Measurements from ENCODE around the gene CCDC33.

CCDC33 gene

DNA sequence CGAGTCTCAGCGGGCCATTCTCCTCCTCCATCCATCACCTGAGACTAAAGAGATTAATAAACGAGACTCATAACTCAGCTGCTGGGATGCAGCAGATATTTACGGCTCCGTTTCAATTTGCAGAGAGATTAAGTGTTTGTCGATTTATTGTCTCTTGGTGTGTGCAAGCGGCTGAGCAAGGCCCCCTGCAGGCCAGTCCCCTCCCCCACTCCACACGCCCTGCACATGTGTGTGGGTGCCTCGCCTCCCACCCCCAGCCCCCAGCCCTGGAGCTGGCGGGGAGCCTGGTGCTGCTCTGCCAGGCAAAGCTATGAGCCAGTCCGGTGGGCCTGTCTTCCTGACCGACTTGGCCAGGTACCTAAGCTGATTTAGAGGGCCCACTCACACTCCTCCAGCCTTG lies 68.3 kb downstream of the CCDC33 start:
- no peak overlapping the region for H3K27ac ChIP-seq (ENCODE audit: low read length, poor library complexity, severe bottlenecking)
- DNase-seq = no peak
- H3K23ac ChIP-seq (ENCODE audit: low read length in 2 of 2) = no peak overlapping the region
- 44% methylated on average over 10 of the region's 12 CpGs for WGBS
- H2AK5ac ChIP-seq (ENCODE audit: low read length, severe bottlenecking) = no peak overlapping the region
- no peak overlapping the region for H4K8ac ChIP-seq (ENCODE audit: low read length)
- H3K4me1 ChIP-seq (ENCODE audit: control insufficient read depth, insufficient read depth, low read depth, low read length) = peaks cover 13% of the 10 kb centered on the region
- H3K4ac ChIP-seq (ENCODE audit: low read depth in 1 of 2, low read length in 2 of 2) = no peak overlapping the region
- H3K18ac ChIP-seq (ENCODE audit: low read depth in 1 of 2, low read length in 2 of 2) = no peak overlapping the region
- H2BK15ac ChIP-seq (ENCODE audit: low read depth, poor library complexity, severe bottlenecking) = no peak overlapping the region
- no peak overlapping the region for H2BK5ac ChIP-seq (ENCODE audit: low read depth, low read length, poor library complexity, severe bottlenecking)
- no peaks in the 10 kb centered on the region for H3K9me3 ChIP-seq (ENCODE audit: control insufficient read depth, low read length)
- no peak overlapping the region for H3K4me3 ChIP-seq (ENCODE audit: insufficient read depth in 1 of 2, low read depth in 1 of 2, low read length in 2 of 2)
- no peak overlapping the region for H2BK120ac ChIP-seq (ENCODE audit: low read depth, low read length)
- H3K4me2 ChIP-seq (ENCODE audit: low read length, poor library complexity, severe bottlenecking) = no peak overlapping the region
- H2BK12ac ChIP-seq (ENCODE audit: low read length in 2 of 2) = no peak overlapping the region
- H3K9ac ChIP-seq (ENCODE audit: low read length) = no peak overlapping the region
- peaks cover 76 to 93% of the 10 kb centered on the region in 2 experiments for H3K27me3 ChIP-seq (ENCODE audit: control insufficient read depth in 1 of 2, insufficient read depth in 1 of 2, low read length in 2 of 2)
- no peak overlapping the region for H4K91ac ChIP-seq (ENCODE audit: low read length)
- H3K79me1 ChIP-seq (replicated peaks; ENCODE audit: low read length, poor library complexity, severe bottlenecking) = no peaks in the 10 kb centered on the region
- H2AFZ ChIP-seq (ENCODE audit: low read depth, low read length) = no peak overlapping the region
- H3K36me3 ChIP-seq (ENCODE audit: control insufficient read depth in 1 of 2, insufficient read depth in 2 of 2, low read depth in 1 of 2, low read length in 2 of 2) = no peaks in the 10 kb centered on the region
- H3K14ac ChIP-seq (ENCODE audit: low read length in 2 of 2) = no peak overlapping the region

DNA sequence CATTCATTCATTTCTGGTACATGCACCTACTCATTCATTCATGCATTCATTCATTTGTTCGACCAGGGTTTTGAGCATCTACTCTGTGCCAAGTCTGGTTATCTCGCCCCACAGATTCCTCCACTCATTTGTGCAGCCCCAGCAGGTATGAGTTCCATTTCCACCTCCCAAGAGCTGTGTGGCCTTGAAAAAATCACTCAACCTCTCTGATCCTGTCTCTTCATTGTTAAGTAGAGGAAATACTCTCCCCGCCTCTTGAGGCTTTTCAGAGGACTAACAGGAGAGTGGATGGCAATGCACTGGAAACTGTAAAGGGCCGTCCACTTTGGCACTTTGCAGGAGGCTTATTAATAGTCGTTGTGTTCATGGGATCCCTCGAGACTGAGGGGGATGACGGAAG lies 69.6 kb downstream of the CCDC33 start:
- Histone ChIP-seq H2BK120ac (ENCODE audit: low read depth, low read length) (no peak overlapping the region), H3K79me1 (replicated peaks; ENCODE audit: low read length, poor library complexity, severe bottlenecking) (no peaks in the 10 kb centered on the region), H4K91ac (ENCODE audit: low read length) (no peak overlapping the region), H3K4ac (ENCODE audit: low read depth in 1 of 2, low read length in 2 of 2) (no peak overlapping the region), H3K27me3 (ENCODE audit: control insufficient read depth in 1 of 2, insufficient read depth in 1 of 2, low read length in 2 of 2) (peaks cover 70 to 87% of the 10 kb centered on the region in 2 experiments), H3K36me3 (ENCODE audit: control insufficient read depth in 1 of 2, insufficient read depth in 2 of 2, low read depth in 1 of 2, low read length in 2 of 2) (no peaks in the 10 kb centered on the region), H2BK5ac (ENCODE audit: low read depth, low read length, poor library complexity, severe bottlenecking) (no peak overlapping the region), H3K14ac (ENCODE audit: low read length in 2 of 2) (no peak overlapping the region), H3K9me3 (ENCODE audit: control insufficient read depth, low read length) (no peaks in the 10 kb centered on the region), H2BK12ac (ENCODE audit: low read length in 2 of 2) (no peak overlapping the region), H3K4me3 (ENCODE audit: insufficient read depth in 1 of 2, low read depth in 1 of 2, low read length in 2 of 2) (no peak overlapping the region), H3K4me1 (ENCODE audit: control insufficient read depth, insufficient read depth, low read depth, low read length) (peaks cover 13% of the 10 kb centered on the region), H3K18ac (ENCODE audit: low read depth in 1 of 2, low read length in 2 of 2) (no peak overlapping the region), H2BK15ac (ENCODE audit: low read depth, poor library complexity, severe bottlenecking) (no peak overlapping the region), H4K8ac (ENCODE audit: low read length) (no peak overlapping the region), H3K23ac (ENCODE audit: low read length in 2 of 2) (no peak overlapping the region), H3K27ac (ENCODE audit: low read length, poor library complexity, severe bottlenecking) (no peak overlapping the region), H2AFZ (ENCODE audit: low read depth, low read length) (no peak overlapping the region), H3K9ac (ENCODE audit: low read length) (no peak overlapping the region), H2AK5ac (ENCODE audit: low read length, severe bottlenecking) (no peak overlapping the region), H3K4me2 (ENCODE audit: low read length, poor library complexity, severe bottlenecking) (no peak overlapping the region)
- WGBS = 82% methylated on average over 5 of the region's 7 CpGs
- DNase-seq = no peak

- 12% methylated on average over 10 of the region's 10 CpGs for WGBS
- Histone ChIP-seq H3K9ac (ENCODE audit: low read length) (no peak overlapping the region), H2BK5ac (ENCODE audit: low read depth, low read length, poor library complexity, severe bottlenecking) (no peak overlapping the region), H3K14ac (ENCODE audit: low read length in 2 of 2) (no peak overlapping the region), H4K8ac (ENCODE audit: low read length) (no peak overlapping the region), H3K23ac (ENCODE audit: low read length in 2 of 2) (no peak overlapping the region), H2BK12ac (ENCODE audit: low read length in 2 of 2) (no peak overlapping the region), H3K4me2 (ENCODE audit: low read length, poor library complexity, severe bottlenecking) (no peak overlapping the region), H3K36me3 (ENCODE audit: control insufficient read depth in 1 of 2, insufficient read depth in 2 of 2, low read depth in 1 of 2, low read length in 2 of 2) (no peaks in the 10 kb centered on the region), H2AFZ (ENCODE audit: low read depth, low read length) (no peak overlapping the region), H4K91ac (ENCODE audit: low read length) (no peak overlapping the region), H3K27ac (ENCODE audit: low read length, poor library complexity, severe bottlenecking) (no peak overlapping the region), H3K18ac (ENCODE audit: low read depth in 1 of 2, low read length in 2 of 2) (no peak overlapping the region), H3K79me1 (replicated peaks; ENCODE audit: low read length, poor library complexity, severe bottlenecking) (no peaks in the 10 kb centered on the region), H2BK120ac (ENCODE audit: low read depth, low read length) (no peak overlapping the region), H2AK5ac (ENCODE audit: low read length, severe bottlenecking) (no peak overlapping the region), H3K4me3 (ENCODE audit: insufficient read depth in 1 of 2, low read depth in 1 of 2, low read length in 2 of 2) (no peak overlapping the region), H3K4ac (ENCODE audit: low read depth in 1 of 2, low read length in 2 of 2) (no peak overlapping the region), H2BK15ac (ENCODE audit: low read depth, poor library complexity, severe bottlenecking) (no peak overlapping the region), H3K9me3 (ENCODE audit: control insufficient read depth, low read length) (no peaks in the 10 kb centered on the region), H3K27me3 (ENCODE audit: control insufficient read depth in 1 of 2, insufficient read depth in 1 of 2, low read length in 2 of 2) (peaks cover 62 to 76% of the 10 kb centered on the region in 2 experiments), H3K4me1 (ENCODE audit: control insufficient read depth, insufficient read depth, low read depth, low read length) (peaks cover 13% of the 10 kb centered on the region)
- no peak for DNase-seq
Measured at GRCh38 chr15:74306781-74307217, 70.7 kb downstream of the CCDC33 start.

DNA sequence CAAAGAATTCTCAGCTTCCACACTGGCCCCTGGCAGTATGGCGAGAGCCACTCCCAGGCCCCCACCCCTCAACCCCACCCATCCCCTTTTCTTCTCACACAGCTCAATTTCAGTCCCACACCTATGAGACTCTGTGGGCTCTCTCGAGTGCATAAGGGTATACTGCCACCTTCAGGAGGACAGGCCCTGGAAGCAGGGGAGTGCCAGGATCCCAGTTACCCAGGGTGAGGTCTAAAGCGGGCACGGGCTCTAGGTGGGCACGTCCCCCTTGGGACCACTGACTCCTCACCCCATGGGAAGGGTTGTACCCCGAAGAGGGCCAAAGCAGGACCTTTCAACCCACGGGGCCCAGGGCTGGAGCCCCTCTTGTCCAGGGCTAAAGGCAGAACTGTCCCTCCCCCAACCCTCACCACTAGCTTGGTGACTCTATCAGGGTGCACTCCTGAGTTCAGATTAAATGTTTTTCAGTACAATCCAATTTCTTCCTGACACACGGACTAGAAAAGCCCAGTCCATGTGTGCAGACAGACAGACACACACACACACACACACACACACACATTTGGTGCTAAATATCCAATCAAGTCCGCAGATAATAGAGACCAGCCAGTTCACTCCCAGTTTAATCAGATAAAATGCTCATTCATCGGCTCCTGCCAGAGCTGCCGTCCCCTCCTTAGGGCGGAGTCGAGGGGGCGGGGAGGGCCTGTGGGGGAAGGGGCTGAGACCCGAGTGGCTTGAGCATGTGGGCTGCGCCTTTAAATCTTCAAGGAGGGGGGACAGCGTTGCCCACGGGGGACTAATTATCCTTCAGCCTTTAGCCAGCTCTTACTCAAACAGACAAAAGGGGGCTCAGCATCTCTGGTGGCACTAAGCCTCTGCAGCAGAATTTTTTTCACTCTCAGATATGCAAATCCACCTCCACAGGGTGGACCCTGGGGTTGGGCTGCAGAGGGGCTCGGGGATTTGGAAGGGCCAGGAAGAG lies 72.0 kb downstream of the CCDC33 start:
- H2AFZ ChIP-seq (ENCODE audit: low read depth, low read length) = no peak overlapping the region
- peaks cover 3% of the 10 kb centered on the region for H3K4me1 ChIP-seq (ENCODE audit: control insufficient read depth, insufficient read depth, low read depth, low read length)
- no peak overlapping the region for H3K18ac ChIP-seq (ENCODE audit: low read depth in 1 of 2, low read length in 2 of 2)
- H3K4me3 ChIP-seq (ENCODE audit: insufficient read depth in 1 of 2, low read depth in 1 of 2, low read length in 2 of 2) = no peak overlapping the region
- no peak overlapping the region for H2BK120ac ChIP-seq (ENCODE audit: low read depth, low read length)
- no peak overlapping the region for H3K9ac ChIP-seq (ENCODE audit: low read length)
- no peak overlapping the region for H2BK15ac ChIP-seq (ENCODE audit: low read depth, poor library complexity, severe bottlenecking)
- H4K91ac ChIP-seq (ENCODE audit: low read length) = no peak overlapping the region
- H3K27me3 ChIP-seq (ENCODE audit: control insufficient read depth in 1 of 2, insufficient read depth in 1 of 2, low read length in 2 of 2) = peaks cover 54 to 74% of the 10 kb centered on the region in 2 experiments
- no peak overlapping the region for H3K4me2 ChIP-seq (ENCODE audit: low read length, poor library complexity, severe bottlenecking)
- no peaks in the 10 kb centered on the region for H3K79me1 ChIP-seq (replicated peaks; ENCODE audit: low read length, poor library complexity, severe bottlenecking)
- H3K4ac ChIP-seq (ENCODE audit: low read depth in 1 of 2, low read length in 2 of 2) = no peak overlapping the region
- DNase-seq = peak; percentile 68
- no peak overlapping the region for H2BK5ac ChIP-seq (ENCODE audit: low read depth, low read length, poor library complexity, severe bottlenecking)
- H2BK12ac ChIP-seq (ENCODE audit: low read length in 2 of 2) = peak overlapping the region in 1 of 2 experiments; percentile 25
- H4K8ac ChIP-seq (ENCODE audit: low read length) = no peak overlapping the region
- H3K23ac ChIP-seq (ENCODE audit: low read length in 2 of 2) = no peak overlapping the region
- WGBS = 5% methylated on average over 16 of the region's 19 CpGs
- H3K27ac ChIP-seq (ENCODE audit: low read length, poor library complexity, severe bottlenecking) = no peak overlapping the region
- H3K14ac ChIP-seq (ENCODE audit: low read length in 2 of 2) = no peak overlapping the region
- H3K36me3 ChIP-seq (ENCODE audit: control insufficient read depth in 1 of 2, insufficient read depth in 2 of 2, low read depth in 1 of 2, low read length in 2 of 2) = no peaks in the 10 kb centered on the region
- H3K9me3 ChIP-seq (ENCODE audit: control insufficient read depth, low read length) = no peaks in the 10 kb centered on the region
- no peak overlapping the region for H2AK5ac ChIP-seq (ENCODE audit: low read length, severe bottlenecking)
